Spleen (tissue), 7 donors: Measurements from ENCODE around the gene CRB2.

Source experiments
- CTCF ChIP-seq, 11 experiments: fragments of 200-600 bp in 7 of 11; fragments of 450-650 bp in 4 of 11; sonication (generic) in 4 of 11; IDR thresholded peaks in 8 of 11; conservative IDR thresholded peaks in 3 of 11; 1 replicate in 7 of 11; 2 replicates in 4 of 11; pipeline versions ENCODE4 v1.4.0 to v1.8.0; 2016 to 2021; ENCODE audit warnings: antibody characterized with exemption in 11 of 11, inconsistent platforms in 4 of 11, mild to moderate bottlenecking in 1 of 11
- POLR2A ChIP-seq, 3 donors: fragments of 450-650 bp; IDR thresholded peaks; one replicate each; pipeline ENCODE4 v1.5.1; 2017; ENCODE audit warnings: antibody characterized with exemption in 3 of 3, mild to moderate bottlenecking in 1 of 3
- donor health status: DM: no; HTN: no; CAD: no; lungs with moderate emphysema.
- donor health status: DM: no; HTN: no; CAD: no.
- donor health status: DM: no; HTN: no; CAD: no.

GRCh38 chr9:123369296-123369695 is 13.3 kb downstream of the CRB2 start:
- TF ChIP-seq CTCF (IDR thresholded peaks at IDR 0.05 in 8 of 11, conservative IDR thresholded peaks at IDR 0.05 in 3 of 11) (no peak), POLR2A (IDR thresholded peaks at IDR 0.05) (no peak)
